HUES64 (cell line): ENCODE data around the gene GTF2IRD1.
"Not testable (repeated sequence)": the region's sequence is repeated elsewhere in the genome, so short reads cannot be mapped to it uniquely, and the experiment has no call there.

Experiments used
- H3K27ac ChIP-seq: 2 replicates; pipeline ENCODE4 v1.7.0; 2013; ENCODE audit warnings: low read depth, low read length, inconsistent platforms
- H3K27me3 ChIP-seq: 2 replicates; pipeline ENCODE4 v1.6.1; 2013; ENCODE audit warnings: mild to moderate bottlenecking, low read length; ENCODE audit not compliant: insufficient read depth
- H3K36me3 ChIP-seq: 2 replicates; pipeline ENCODE4 v1.6.1; 2013; ENCODE audit warnings: mild to moderate bottlenecking, low read length; ENCODE audit not compliant: insufficient read depth
- H3K4me1 ChIP-seq: 2 replicates; pipeline ENCODE4 v1.6.1; 2013; ENCODE audit warnings: mild to moderate bottlenecking, low read length, moderate library complexity; ENCODE audit not compliant: insufficient read depth
- H3K4me3 ChIP-seq: 2 replicates; pipeline ENCODE4 v1.5.1; 2013; ENCODE audit warnings: mild to moderate bottlenecking, low read length, moderate library complexity
- H3K9ac ChIP-seq: 2 replicates; pipeline ENCODE4 v1.6.1; 2013; ENCODE audit warnings: mild to moderate bottlenecking, low read depth, low read length
- H3K9me3 ChIP-seq: 2 replicates; pipeline ENCODE4 v1.6.1; 2013; ENCODE audit warnings: low read depth, low read length; ENCODE audit not compliant: insufficient read depth
- WGBS: fragments of 150-250, 120-280 bp; methylation state at CpG from one replicate; pipeline ENCODE4 v1.1.7; 2013; ENCODE audit warnings: missing lambda C conversion rate; 5-methylcytosine and 5-hydroxymethylcytosine counted together

GTF2IRD1 gene

GRCh38 chr7:74482629-74483401 is 29.1 kb downstream of the GTF2IRD1 start:
- H3K9ac ChIP-seq = no peak overlapping the region
- no peak overlapping the region for H3K4me3 ChIP-seq
- no peaks in the 10 kb centered on the region for H3K9me3 ChIP-seq
- 94% methylated on average over 16 of the region's 16 CpGs for WGBS
- H3K27ac ChIP-seq = no peak overlapping the region
- H3K36me3 ChIP-seq = no peaks in the 10 kb centered on the region
- H3K27me3 ChIP-seq = no peaks in the 10 kb centered on the region
- H3K4me1 ChIP-seq = peaks cover 14% of the 10 kb centered on the region

- H3K4me1 ChIP-seq = peaks cover 14% of the 10 kb centered on the region
- H3K27ac ChIP-seq = no peak overlapping the region
- WGBS = 95% methylated on average over 11 of the region's 11 CpGs
- H3K9me3 ChIP-seq = no peaks in the 10 kb centered on the region
- H3K4me3 ChIP-seq = no peak overlapping the region
- H3K36me3 ChIP-seq = no peaks in the 10 kb centered on the region
- no peak overlapping the region for H3K9ac ChIP-seq
- H3K27me3 ChIP-seq = no peaks in the 10 kb centered on the region
Observed at GRCh38 chr7:74483402-74484336, 30.0 kb downstream of the GTF2IRD1 start.

- Histone ChIP-seq H3K27ac (no peak overlapping the region), H3K27me3 (no peaks in the 10 kb centered on the region), H3K9me3 (no peaks in the 10 kb centered on the region), H3K36me3 (no peaks in the 10 kb centered on the region), H3K9ac (no peak overlapping the region), H3K4me1 (peaks cover 7% of the 10 kb centered on the region), H3K4me3 (no peak overlapping the region)
- 95% methylated on average over 7 of the region's 7 CpGs for WGBS
Observed at GRCh38 chr7:74485611-74486010, 31.9 kb downstream of the GTF2IRD1 start.

GRCh38 chr7:74488518-74489030 is 34.9 kb downstream of the GTF2IRD1 start:
- H3K9me3 ChIP-seq, H3K36me3 ChIP-seq, H3K27ac ChIP-seq, H3K9ac ChIP-seq, H3K4me1 ChIP-seq, H3K4me3 ChIP-seq, H3K27me3 ChIP-seq: not testable (repeated sequence)
- WGBS = 93% methylated on average over 8 of the region's 8 CpGs

- H3K27me3 ChIP-seq = no peaks in the 10 kb centered on the region
- WGBS = 92% methylated on average over 19 of the region's 19 CpGs
Observed at GRCh38 chr7:74489997-74490945, 36.6 kb downstream of the GTF2IRD1 start.

GRCh38 chr7:74491490-74491889 is 37.8 kb downstream of the GTF2IRD1 start:
- not testable (repeated sequence) for H3K27me3 ChIP-seq, H3K9me3 ChIP-seq, H3K9ac ChIP-seq, H3K4me1 ChIP-seq, H3K4me3 ChIP-seq, H3K36me3 ChIP-seq, H3K27ac ChIP-seq
- 98% methylated on average over 2 of the region's 2 CpGs for WGBS

More at GRCh38 chr7:74489997-74490945, 36.6 kb downstream of the GTF2IRD1 start:
- Histone ChIP-seq H3K9ac (no peak overlapping the region), H3K36me3 (peaks cover 7% of the 10 kb centered on the region; the same call in 1 of the 2 replicates), H3K27ac (no peak overlapping the region), H3K9me3 (no peaks in the 10 kb centered on the region), H3K4me3 (no peak overlapping the region), H3K4me1 (no peaks in the 10 kb centered on the region)

- no peaks in the 10 kb centered on the region for H3K27me3 ChIP-seq
- WGBS = 94% methylated on average over 6 of the region's 6 CpGs
- no peaks in the 10 kb centered on the region for H3K9me3 ChIP-seq
Observed at GRCh38 chr7:74493295-74493694, 39.6 kb downstream of the GTF2IRD1 start.

GRCh38 chr7:74494076-74494548 is 40.4 kb downstream of the GTF2IRD1 start:
- Histone ChIP-seq H3K4me1 (no peaks in the 10 kb centered on the region), H3K9me3 (no peaks in the 10 kb centered on the region), H3K36me3 (peaks cover 7% of the 10 kb centered on the region; the same call in 1 of the 2 replicates), H3K9ac (no peak overlapping the region), H3K27ac (no peak overlapping the region), H3K27me3 (no peaks in the 10 kb centered on the region), H3K4me3 (no peak overlapping the region)
- 95% methylated on average over 14 of the region's 14 CpGs for WGBS

More at GRCh38 chr7:74493295-74493694, 39.6 kb downstream of the GTF2IRD1 start:
- no peaks in the 10 kb centered on the region for H3K4me1 ChIP-seq
- no peak overlapping the region for H3K27ac ChIP-seq
- H3K36me3 ChIP-seq = peaks cover 7% of the 10 kb centered on the region; the same call in 1 of the 2 replicates
- H3K4me3 ChIP-seq = no peak overlapping the region
- no peak overlapping the region for H3K9ac ChIP-seq

- Histone ChIP-seq H3K4me1 (no peaks in the 10 kb centered on the region), H3K36me3 (peaks cover 7% of the 10 kb centered on the region; the same call in 1 of the 2 replicates), H3K4me3 (no peak overlapping the region), H3K27me3 (no peaks in the 10 kb centered on the region), H3K9ac (no peak overlapping the region), H3K27ac (peak overlapping the region; percentile 12), H3K9me3 (no peaks in the 10 kb centered on the region)
- 84% methylated on average over 19 of the region's 19 CpGs for WGBS
Observed at GRCh38 chr7:74495112-74496086, 41.7 kb downstream of the GTF2IRD1 start.
